ENCODE results near the gene TSC22D3.

Gene TSC22D3

GRCh38 chrX:107787827-107788226 lies 12.2 kb upstream of the TSC22D3 start:
- DNase-seq (ENCODE audit: low read depth) = no peak
- TF ChIP-seq, protein P1, sequence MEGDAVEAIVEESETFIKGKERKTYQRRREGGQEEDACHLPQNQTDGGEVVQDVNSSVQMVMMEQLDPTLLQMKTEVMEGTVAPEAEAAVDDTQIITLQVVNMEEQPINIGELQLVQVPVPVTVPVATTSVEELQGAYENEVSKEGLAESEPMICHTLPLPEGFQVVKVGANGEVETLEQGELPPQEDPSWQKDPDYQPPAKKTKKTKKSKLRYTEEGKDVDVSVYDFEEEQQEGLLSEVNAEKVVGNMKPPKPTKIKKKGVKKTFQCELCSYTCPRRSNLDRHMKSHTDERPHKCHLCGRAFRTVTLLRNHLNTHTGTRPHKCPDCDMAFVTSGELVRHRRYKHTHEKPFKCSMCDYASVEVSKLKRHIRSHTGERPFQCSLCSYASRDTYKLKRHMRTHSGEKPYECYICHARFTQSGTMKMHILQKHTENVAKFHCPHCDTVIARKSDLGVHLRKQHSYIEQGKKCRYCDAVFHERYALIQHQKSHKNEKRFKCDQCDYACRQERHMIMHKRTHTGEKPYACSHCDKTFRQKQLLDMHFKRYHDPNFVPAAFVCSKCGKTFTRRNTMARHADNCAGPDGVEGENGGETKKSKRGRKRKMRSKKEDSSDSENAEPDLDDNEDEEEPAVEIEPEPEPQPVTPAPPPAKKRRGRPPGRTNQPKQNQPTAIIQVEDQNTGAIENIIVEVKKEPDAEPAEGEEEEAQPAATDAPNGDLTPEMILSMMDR (conservative IDR thresholded peaks at IDR 0.05; ENCODE audit: low read depth, low read length) = no peak
- no peak overlapping the region for H3K4me3 ChIP-seq (ENCODE audit: low read length)

- TF ChIP-seq, protein P1 (conservative IDR thresholded peaks at IDR 0.05; ENCODE audit: low read depth, low read length) = no peak
- no peak overlapping the region for H3K4me3 ChIP-seq (ENCODE audit: low read length)
- no peak for DNase-seq (ENCODE audit: low read depth)
Measured at GRCh38 chrX:107780525-107780924, 4.9 kb upstream of the TSC22D3 start.

DNA sequence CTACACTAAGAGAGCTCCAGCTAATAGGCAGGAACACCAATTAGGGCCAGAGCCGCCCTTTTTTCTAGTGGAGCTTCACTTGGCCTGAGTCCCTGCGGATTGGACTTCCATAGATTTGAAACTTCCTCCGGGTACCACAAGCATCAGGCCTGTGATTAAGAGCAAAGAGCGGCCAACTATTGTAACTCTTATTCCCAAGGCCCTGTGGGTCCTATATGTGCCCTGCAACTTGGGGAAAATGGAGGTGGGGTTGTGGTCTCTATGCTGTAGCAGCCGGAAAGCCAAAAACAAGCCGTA lies 1.9 kb upstream of the TSC22D3 start, which contains the start of gene NCBP2L:
NCBP2L (plus strand) TSS at position 198 of the 297 bp plus-strand sequence. CDS start 16,488 bp downstream, outside the sequence.
- TF ChIP-seq, protein P1 (conservative IDR thresholded peaks at IDR 0.05; ENCODE audit: low read depth, low read length) = no peak
- peak within 1 kb of the TSS; percentile 48 for H3K4me3 ChIP-seq (ENCODE audit: low read length)
- DNase-seq (ENCODE audit: low read depth) = no peak

- DNase-seq (ENCODE audit: low read depth) = peak; percentile 61
- TF ChIP-seq, protein P1 (conservative IDR thresholded peaks at IDR 0.05; ENCODE audit: low read depth, low read length) = peak; percentile 70
- H3K4me3 ChIP-seq (ENCODE audit: low read length) = peak overlapping the region; percentile 48
Measured at GRCh38 chrX:107776649-107777535, 1.3 kb upstream of the TSC22D3 start.

DNA sequence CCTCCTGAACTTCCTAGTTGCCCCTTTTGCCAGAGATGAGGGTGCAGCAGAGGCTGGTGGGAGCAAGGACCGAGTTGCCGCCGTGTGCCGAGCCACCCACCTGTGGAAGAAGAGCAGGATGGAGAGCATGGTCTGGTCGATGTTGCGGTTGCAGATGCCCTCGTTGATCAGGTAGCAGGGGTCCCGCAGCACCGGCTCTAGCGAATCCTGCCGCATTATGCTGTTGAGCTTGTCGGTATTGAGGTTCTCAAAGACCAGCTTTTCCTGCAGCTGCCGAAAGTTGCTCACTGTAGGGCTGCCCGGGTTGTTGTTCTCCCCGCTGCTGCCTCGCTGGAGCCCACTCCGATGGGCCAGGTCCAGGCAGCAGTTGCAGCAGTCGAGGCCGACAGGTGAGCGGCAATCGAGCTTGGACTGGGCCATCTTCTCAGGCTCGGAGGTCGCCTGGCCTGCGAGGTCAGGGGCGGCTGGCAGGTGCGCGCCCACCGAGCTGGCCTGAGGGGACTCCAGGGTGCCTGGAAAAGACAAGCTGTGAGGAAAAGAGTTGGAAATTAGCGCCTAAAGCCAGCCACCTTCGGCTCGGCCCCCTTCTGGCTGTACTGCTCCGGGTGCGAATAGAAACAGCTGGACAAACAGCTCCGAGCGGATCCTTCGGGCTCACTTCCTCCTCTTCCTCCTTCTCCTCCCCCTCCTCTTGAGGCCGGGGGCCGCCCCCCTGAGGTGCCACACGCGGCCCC lies 420 bp downstream of the TSC22D3 start:
- H3K4me3 ChIP-seq (ENCODE audit: low read length) = peak overlapping the region; percentile 48
- no peak for DNase-seq (ENCODE audit: low read depth)
- TF ChIP-seq, protein P1 (conservative IDR thresholded peaks at IDR 0.05; ENCODE audit: low read depth, low read length) = no peak

- H3K4me3 ChIP-seq (ENCODE audit: low read length) = no peak overlapping the region
- TF ChIP-seq, protein P1 (conservative IDR thresholded peaks at IDR 0.05; ENCODE audit: low read depth, low read length) = no peak
- no peak for DNase-seq (ENCODE audit: low read depth)
Measured at GRCh38 chrX:107773906-107774435, 1.6 kb downstream of the TSC22D3 start.

Data from retinal pigment epithelial cell (primary cell).